HCT116 (cell line): ENCODE results near the gene WDR90. TPM values are rescaled to one million over a fixed set of nuclear protein-coding genes. Genes with fewer than 3 reads are reported as not detected.

Experiments
- ATAC-seq: fragments of 200-7000 bp; cut with Tn5 transposase; 2 replicates; pipeline ENCODE4 v1.9.1; 2020; ENCODE audit warnings: mild to moderate bottlenecking, moderate library complexity
- BruUV-seq: library from RNA; stranded (reverse); fragments of 400-500 nt; replicated peaks from 2 replicates; lab custom pipeline; 2021; lab: Mats Ljungman, UMichigan
- CTCF ChIA-PET: fragments of 300-600 bp; sonication (Branson Sonifier 250); formaldehyde crosslinking; loops from one replicate; lab custom pipeline; 2021; ENCODE audit warnings: antibody characterized with exemption; lab: Charles Lee
- POLR2A ChIA-PET: fragments of 300-600, 350-600 bp; sonication (Branson Sonifier 250); formaldehyde crosslinking; loops from one replicate; lab custom pipeline; 2021; ENCODE audit warnings: antibody characterized with exemption; lab: Charles Lee
- RAD21 ChIA-PET, 2 experiments: fragments of 300-600 bp; sonication (Branson Sonifier 250); formaldehyde crosslinking; loops; one replicate each; lab custom pipeline; 2023; ENCODE audit warnings: low total read pairs in 2 of 2; ENCODE audit not compliant: uncharacterized antibody in 2 of 2, unreplicated experiment in 2 of 2, low non-redundant PET in 1 of 2; lab: Charles Lee
- DNase-seq: peaks from one replicate; pipeline ENCODE4 v3.0.0-alpha.2; 2010; ENCODE audit warnings: low read depth, low spot score
- H2AFZ ChIP-seq: fragments of 200-600 bp; shearing (Covaris generic), sonication (generic); 2 replicates; pipeline ENCODE4 v1.6.1; 2017; ENCODE audit warnings: low read depth, mixed run types, mixed read lengths, antibody characterized with exemption, low read length; ENCODE audit not compliant: poor library complexity, severe bottlenecking
- H3K27ac ChIP-seq: 2 replicates; pipeline ENCODE4 v1.5.1; 2012; ENCODE audit warnings: low read depth, low read length
- H3K27me3 ChIP-seq: fragments of 200-600 bp; sonication (generic); 2 replicates; pipeline ENCODE4 v1.6.1; 2016; ENCODE audit warnings: mixed run types, low read length, mixed read lengths; ENCODE audit not compliant: insufficient read depth
- H3K36me3 ChIP-seq, 2 experiments: fragments of 200-500 bp in 1 of 2; fragments of 200-600 bp in 1 of 2; sonication (Bioruptor generic) in 1 of 2; sonication (generic) in 1 of 2; 2 replicates each; pipeline versions ENCODE4 v1.5.1 to v1.6.1; 2014 to 2016; ENCODE audit warnings: low read length in 2 of 2, inconsistent platforms in 1 of 2, mixed read lengths in 1 of 2, mixed run types in 1 of 2; ENCODE audit not compliant: insufficient read depth in 2 of 2, control insufficient read depth in 1 of 2
- H3K4me1 ChIP-seq, 2 experiments: fragments of 200-600 bp in 1 of 2; sonication (generic) in 1 of 2; 2 replicates each; pipeline versions ENCODE4 v1.5.1 to v1.6.1; 2012 to 2017; ENCODE audit warnings: low read length in 2 of 2, inconsistent platforms in 1 of 2, mild to moderate bottlenecking in 1 of 2, mixed read lengths in 1 of 2, mixed run types in 1 of 2, moderate library complexity in 1 of 2; ENCODE audit not compliant: insufficient read depth in 2 of 2, control insufficient read depth in 1 of 2
- H3K4me2 ChIP-seq: fragments of 200-600 bp; sonication (generic); 2 replicates; pipeline ENCODE4 v1.6.1; 2017; ENCODE audit warnings: mixed run types, low read length, mixed read lengths
- H3K4me3 ChIP-seq, 2 experiments: fragments of 200-600 bp in 1 of 2; sonication (generic) in 1 of 2; replicated peaks in 1 of 2; 2 replicates each; pipeline ENCODE4 v1.5.1; 2011 to 2016; ENCODE audit warnings: low read length in 2 of 2, control low read depth in 1 of 2, low read depth in 1 of 2, mild to moderate bottlenecking in 1 of 2, mixed read lengths in 1 of 2, mixed run types in 1 of 2
- H3K79me2 ChIP-seq: fragments of 200-600 bp; sonication (generic); 2 replicates; pipeline ENCODE4 v1.6.1; 2017; ENCODE audit warnings: mild to moderate bottlenecking, mixed run types, low read length, moderate library complexity, mixed read lengths; ENCODE audit not compliant: insufficient read depth
- H3K9ac ChIP-seq: fragments of 200-600 bp; sonication (generic); 2 replicates; pipeline ENCODE4 v1.6.1; 2016; ENCODE audit warnings: low read length, mixed read lengths
- H3K9me2 ChIP-seq: fragments of 200-600 bp; sonication (generic), shearing (Covaris generic); 2 replicates; pipeline ENCODE4 v1.6.1; 2017; ENCODE audit warnings: mixed run types, mild to moderate bottlenecking, moderate library complexity; ENCODE audit not compliant: insufficient read depth
- H3K9me3 ChIP-seq, 2 experiments: fragments of 200-500 bp in 1 of 2; fragments of 200-600 bp in 1 of 2; sonication (Bioruptor generic) in 1 of 2; sonication (generic) in 1 of 2; 2 replicates each; pipeline ENCODE4 v1.6.1; 2014 to 2017; ENCODE audit warnings: low read length in 2 of 2, mixed read lengths in 2 of 2, inconsistent platforms in 1 of 2, low read depth in 1 of 2, mild to moderate bottlenecking in 1 of 2, mixed run types in 1 of 2, moderate library complexity in 1 of 2; ENCODE audit not compliant: control insufficient read depth in 1 of 2, insufficient read depth in 1 of 2
- H4K20me1 ChIP-seq: fragments of 200-600 bp; sonication (generic), shearing (Covaris generic); 2 replicates; pipeline ENCODE4 v1.6.1; 2017; ENCODE audit warnings: mixed run types, mild to moderate bottlenecking, moderate library complexity; ENCODE audit not compliant: insufficient read depth
- ATF3 ChIP-seq: IDR thresholded peaks from 2 replicates; pipeline ENCODE4 v1.6.1; 2012
- CBX3 ChIP-seq: IDR thresholded peaks from 2 replicates; pipeline ENCODE4 v1.6.1; 2012; ENCODE audit warnings: low read depth
- CEBPB ChIP-seq: IDR thresholded peaks from 2 replicates; pipeline ENCODE4 v1.6.1; 2012; ENCODE audit warnings: low read depth
- CTCF ChIP-seq, 3 experiments: fragments of 200-600 bp in 1 of 3; sonication (generic) in 1 of 3; IDR thresholded peaks in 2 of 3; conservative IDR thresholded peaks in 1 of 3; 2 replicates each; pipeline ENCODE4 v1.5.1; 2012 to 2017; ENCODE audit warnings: low read depth in 2 of 3, low read length in 2 of 3, antibody characterized with exemption in 1 of 3, borderline replicate concordance in 1 of 3, control low read depth in 1 of 3, mild to moderate bottlenecking in 1 of 3, mixed read lengths in 1 of 3, mixed run types in 1 of 3, moderate library complexity in 1 of 3; ENCODE audit not compliant: insufficient read depth in 1 of 3
- ELF1 ChIP-seq: IDR thresholded peaks from 2 replicates; pipeline ENCODE4 v1.6.1; 2012; ENCODE audit warnings: low read depth, borderline replicate concordance
- EZH2phosphoT487 ChIP-seq: fragments of 200-600 bp; IDR thresholded peaks from 2 replicates; pipeline ENCODE4 v1.6.1; 2018; ENCODE audit warnings: antibody characterized with exemption, borderline replicate concordance
- FOSL1 ChIP-seq: IDR thresholded peaks from 2 replicates; pipeline ENCODE4 v1.6.1; 2012; ENCODE audit warnings: low read depth
- JUND ChIP-seq: IDR thresholded peaks from 2 replicates; pipeline ENCODE4 v1.6.1; 2012
- POLR2A ChIP-seq: IDR thresholded peaks from 2 replicates; pipeline ENCODE4 v1.7.0; 2011; ENCODE audit warnings: borderline replicate concordance; ENCODE audit not compliant: insufficient read depth, insufficient read length; ENCODE audit errors: extremely low read depth
- POLR2AphosphoS5 ChIP-seq: IDR thresholded peaks from 2 replicates; pipeline ENCODE4 v1.6.1; 2011; ENCODE audit warnings: mild to moderate bottlenecking, low read depth, low read length, moderate library complexity
- RAD21 ChIP-seq: IDR thresholded peaks from 2 replicates; pipeline ENCODE4 v1.6.1; 2012; ENCODE audit warnings: low read depth, mild to moderate bottlenecking
- REST ChIP-seq: IDR thresholded peaks from 2 replicates; pipeline ENCODE4 v1.6.1; 2012; ENCODE audit warnings: low read depth
- SP1 ChIP-seq: IDR thresholded peaks from 2 replicates; pipeline ENCODE4 v1.6.1; 2012; ENCODE audit warnings: low read depth
- SRF ChIP-seq: IDR thresholded peaks from 2 replicates; pipeline ENCODE4 v1.6.1; 2012; ENCODE audit warnings: low read depth
- TCF7L2 ChIP-seq: IDR thresholded peaks from 2 replicates; pipeline ENCODE4 v1.7.0; 2011; ENCODE audit warnings: borderline replicate concordance, inconsistent platforms; ENCODE audit not compliant: insufficient read depth, insufficient read length; ENCODE audit errors: extremely low read depth
- YY1 ChIP-seq: IDR thresholded peaks from 2 replicates; pipeline ENCODE4 v1.6.1; 2011; ENCODE audit warnings: low read length, low read depth, moderate library complexity, mild to moderate bottlenecking; ENCODE audit not compliant: insufficient replicate concordance; ENCODE audit errors: extremely low read depth
- ZBTB33 ChIP-seq: IDR thresholded peaks from 2 replicates; pipeline ENCODE4 v1.6.1; 2011; ENCODE audit warnings: mild to moderate bottlenecking, low read length, moderate library complexity; ENCODE audit not compliant: insufficient replicate concordance; ENCODE audit errors: extremely low read depth
- ZFX ChIP-seq: fragments of 450-650 bp; IDR thresholded peaks from 2 replicates; pipeline ENCODE4 v1.6.1; 2017
- intact Hi-C: fragments of 100-400 bp; cut with micrococcal nuclease; formaldehyde crosslinking; loops from 2 replicates; pipeline ENCODE4 v1.10.0; 2022
- total RNA-seq: library from RNA; stranded (reverse); gene quantifications from one replicate; pipeline ENCODE4 v1.2.1, GENCODE V29; 2021; ENCODE audit not compliant: unreplicated experiment

The WDR90 gene
- total RNA-seq, 1 experiment from 2014 or later, result 73.7 TPM

GRCh38 chr16:638034-638543 is 11.1 kb upstream of the WDR90 start:
- no TSS peak for BruUV-seq
- no peak for TF ChIP-seq YY1
- TF ChIP-seq TCF7L2, result no peak
- no peak for TF ChIP-seq ELF1
- no peak for TF ChIP-seq POLR2AphosphoS5
- no peak for TF ChIP-seq JUND
- TF ChIP-seq SP1, result no peak
- TF ChIP-seq FOSL1, result no peak
- no peak for TF ChIP-seq REST
- TF ChIP-seq RAD21, result no peak
- no peak for TF ChIP-seq SRF
- no peak for TF ChIP-seq CBX3
- TF ChIP-seq ZFX, result no peak
- TF ChIP-seq CTCF (IDR thresholded peaks at IDR 0.05 in 2 of 3, conservative IDR thresholded peaks at IDR 0.05 in 1 of 3; ENCODE audit: borderline replicate concordance in 1 of 3, insufficient read depth in 1 of 3, low read depth in 2 of 3, low read length in 2 of 3), result no peak
- no peak for TF ChIP-seq ATF3
- TF ChIP-seq ZBTB33, result no peak
- TF ChIP-seq CEBPB, result no peak
- TF ChIP-seq POLR2A, result no peak
- no peak for TF ChIP-seq EZH2phosphoT487
- Histone ChIP-seq H2AFZ (no peak overlapping the region), H3K27ac (no peak overlapping the region), H3K36me3 (no peaks in the 10 kb centered on the region), H3K9me2 (no peaks in the 10 kb centered on the region), H3K9me3 (no peaks in the 10 kb centered on the region), H3K4me1 (peaks cover 0 to 21% of the 10 kb centered on the region in 2 experiments; a peak in 3 of 4 replicates), H3K79me2 (peaks cover 19% of the 10 kb centered on the region; the same call in 1 of the 2 replicates), H3K4me2 (0 out of 2 replicates have a peak overlapping the region, but pooled peaks have one; percentile 56), H3K4me3 (no peak overlapping the region), H4K20me1 (no peaks in the 10 kb centered on the region), H3K9ac (no peak overlapping the region), H3K27me3 (no peaks in the 10 kb centered on the region)
- CTCF ChIA-PET, result no interaction called here
- no peak for ATAC-seq
- POLR2A ChIA-PET, result no interaction called here
- intact Hi-C loops, result no loop called here
- no peak for DNase-seq
- RAD21 ChIA-PET, result no interaction called here
